ENCODE results near the gene CNTNAP1. TPM values are rescaled to one million over a fixed set of nuclear protein-coding genes. Genes with fewer than 3 reads are reported as not detected.

CNTNAP1 gene
- total and polyA plus RNA-seq, 10 of the 15 experiments (the other 5 are each of a cell fraction or from before 2014, with no cell fraction given): 0.95 to 29.9 (median 10.4) TPM

DNA sequence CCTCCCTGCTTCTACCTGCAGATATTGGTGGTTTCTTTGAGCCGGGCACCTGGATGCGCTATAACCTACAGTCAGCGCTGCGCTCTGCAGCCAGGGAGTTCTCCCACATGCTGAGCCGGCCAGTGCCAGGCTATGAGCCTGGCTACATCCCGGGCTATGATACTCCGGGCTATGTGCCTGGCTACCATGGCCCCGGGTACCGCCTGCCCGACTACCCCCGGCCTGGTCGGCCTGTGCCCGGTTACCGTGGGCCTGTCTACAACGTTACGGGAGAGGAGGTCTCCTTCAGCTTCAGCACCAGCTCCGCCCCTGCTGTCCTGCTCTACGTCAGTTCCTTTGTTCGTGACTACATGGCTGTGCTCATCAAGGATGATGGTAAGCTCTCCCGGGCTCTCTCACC is 13.2 kb downstream of the CNTNAP1 start:
- no peaks in the 10 kb centered on the region for H3K79me2 ChIP-seq (ENCODE audit: control insufficient read depth, insufficient read depth, low read length)
- intact Hi-C loops (cut with micrococcal nuclease; ENCODE audit: unreplicated experiment) (no loop called here), in situ Hi-C loops (cut with MboI) (no loop called here)
- H3K27ac ChIP-seq (ENCODE audit: control insufficient read depth, insufficient read depth): no peak overlapping the region
- DNase-seq (ENCODE audit: low read depth, low spot score) (no peak), FAIRE-seq (no peak), ATAC-seq (no peak)
- H3K27me3 ChIP-seq (replicated peaks in 1 of 2; ENCODE audit: control insufficient read depth in 2 of 2, insufficient read depth in 2 of 2, low read length in 1 of 2): no peaks in the 10 kb centered on the region
- no peak overlapping the region for H3K4me2 ChIP-seq (ENCODE audit: control insufficient read depth, insufficient read depth)
- WGBS (ENCODE audit: insufficient coverage, insufficient replicate concordance, low lambda C conversion rate, missing lambda C conversion rate): 98% methylated on average over 20 of the region's 20 CpGs
- ChIA-PET RAD21 (ENCODE audit: unreplicated experiment) (interaction anchor here (0.6 kb wide), 1 partner anchor 987 kb away, joined by 3 read pairs; no protein-coding TSS in a partner anchor), SMC1A (ENCODE audit: uncharacterized antibody, unreplicated experiment) (no interaction called here), POLR2A (interaction anchor here (0.6 to 1.1 kb wide), 3 partner anchors 29 to 108 kb away, joined by 3 read pairs; no protein-coding TSS in a partner anchor), CTCF (no interaction called here)
- no peak overlapping the region for H3K4me3 ChIP-seq
- no peaks in the 10 kb centered on the region for H4K20me1 ChIP-seq (ENCODE audit: control insufficient read depth, insufficient read depth)
- no peak overlapping the region for H3K9ac ChIP-seq (ENCODE audit: control insufficient read depth, insufficient read depth, low read length)
- H3K9me3 ChIP-seq (replicated peaks; ENCODE audit: control insufficient read depth, insufficient read depth, low read length): no peaks in the 10 kb centered on the region
- peaks cover 20 to 34% of the 10 kb centered on the region in 2 experiments for H3K36me3 ChIP-seq (ENCODE audit: control insufficient read depth in 2 of 2, insufficient read depth in 2 of 2, low read length in 1 of 2)
- no peak overlapping the region for H2AFZ ChIP-seq (ENCODE audit: control insufficient read depth, low read depth, low read length)
- no peaks in the 10 kb centered on the region for H3K4me1 ChIP-seq (ENCODE audit: control insufficient read depth, insufficient read depth, low read length)
- no peak for TF ChIP-seq CHD2 (IDR thresholded peaks at IDR 0.05; ENCODE audit: borderline replicate concordance, low read depth, low read length)
- TF ChIP-seq BRCA1 (IDR thresholded peaks at IDR 0.05; ENCODE audit: low read depth, low read length): no peak
- no peak for TF ChIP-seq RBBP5 (conservative IDR thresholded peaks at IDR 0.05)
- no peak for TF ChIP-seq MYC (IDR thresholded peaks at IDR 0.05; ENCODE audit: insufficient read depth, insufficient read length, insufficient replicate concordance, low read length, severe bottlenecking)
- no peak for TF ChIP-seq SUPT20H (IDR thresholded peaks at IDR 0.05; ENCODE audit: borderline replicate concordance, control insufficient read depth, low read depth, low read length)
- no TSS peak for BruUV-seq (replicated peaks)

DNA sequence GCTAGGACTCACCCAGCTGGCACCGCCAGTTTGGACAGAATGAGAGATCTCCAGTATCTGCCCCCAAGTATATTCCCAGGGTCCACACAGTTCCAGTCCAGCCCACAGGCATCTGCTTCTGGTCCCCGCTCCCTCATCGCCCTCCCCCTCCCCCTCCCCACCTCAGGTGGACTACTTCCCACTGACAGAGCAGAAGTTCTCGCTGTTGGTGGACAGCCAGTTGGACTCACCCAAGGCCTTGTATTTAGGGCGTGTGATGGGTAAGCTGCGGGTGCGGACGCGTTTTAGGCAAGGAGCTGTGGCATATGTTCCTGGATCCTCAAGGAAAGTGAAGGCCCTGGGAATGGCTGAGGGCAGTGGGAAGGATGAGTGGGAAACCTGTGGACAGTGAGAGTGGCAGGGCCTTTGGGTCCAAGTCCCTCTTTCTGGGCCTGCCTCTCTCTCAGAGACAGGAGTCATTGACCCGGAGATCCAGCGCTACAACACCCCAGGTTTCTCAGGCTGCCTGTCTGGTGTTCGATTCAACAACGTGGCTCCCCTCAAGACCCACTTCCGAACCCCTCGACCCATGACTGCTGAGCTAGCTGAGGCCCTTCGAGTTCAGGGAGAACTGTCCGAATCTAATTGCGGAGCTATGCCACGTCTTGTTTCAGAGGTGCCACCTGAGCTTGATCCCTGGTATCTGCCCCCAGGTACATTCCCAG is 14.9 kb downstream of the CNTNAP1 start:
- Histone ChIP-seq H3K9me3 (replicated peaks; ENCODE audit: control insufficient read depth, insufficient read depth, low read length) (no peaks in the 10 kb centered on the region), H3K36me3 (ENCODE audit: control insufficient read depth in 2 of 2, insufficient read depth in 2 of 2, low read length in 1 of 2) (peaks cover 16 to 39% of the 10 kb centered on the region in 2 experiments), H3K4me1 (ENCODE audit: control insufficient read depth, insufficient read depth, low read length) (peaks cover 5% of the 10 kb centered on the region), H3K4me3 (no peak overlapping the region), H3K4me2 (ENCODE audit: control insufficient read depth, insufficient read depth) (no peak overlapping the region), H4K20me1 (ENCODE audit: control insufficient read depth, insufficient read depth) (no peaks in the 10 kb centered on the region), H3K79me2 (ENCODE audit: control insufficient read depth, insufficient read depth, low read length) (no peaks in the 10 kb centered on the region), H3K27ac (ENCODE audit: control insufficient read depth, insufficient read depth) (no peak overlapping the region), H3K27me3 (replicated peaks in 1 of 2; ENCODE audit: control insufficient read depth in 2 of 2, insufficient read depth in 2 of 2, low read length in 1 of 2) (no peaks in the 10 kb centered on the region), H3K9ac (ENCODE audit: control insufficient read depth, insufficient read depth, low read length) (no peak overlapping the region), H2AFZ (ENCODE audit: control insufficient read depth, low read depth, low read length) (no peak overlapping the region)
- in situ Hi-C loops (cut with MboI): no loop called here
- SMC1A ChIA-PET (ENCODE audit: uncharacterized antibody, unreplicated experiment): no interaction called here
- no peak for ATAC-seq
- 93% methylated on average over 17 of the region's 19 CpGs for WGBS (ENCODE audit: insufficient coverage, insufficient replicate concordance, low lambda C conversion rate, missing lambda C conversion rate)
- RAD21 ChIA-PET (ENCODE audit: unreplicated experiment): no interaction called here
- BruUV-seq (replicated peaks): no TSS peak
- no peak for DNase-seq (ENCODE audit: low read depth, low spot score)
- CTCF ChIA-PET: interaction anchor here (1.5 kb wide), 1 partner anchor 17 kb away, joined by 3 read pairs; no protein-coding TSS in a partner anchor
- POLR2A ChIA-PET: interaction anchor here (0.8 to 2.4 kb wide), 2 partner anchors 14 to 88 kb away, joined by 3 to 7 read pairs; partner anchors contain the start of genes RETREG3 and TUBG1
- no peak for FAIRE-seq
- intact Hi-C loops (cut with micrococcal nuclease; ENCODE audit: unreplicated experiment): no loop called here
- TF ChIP-seq, protein P1, sequence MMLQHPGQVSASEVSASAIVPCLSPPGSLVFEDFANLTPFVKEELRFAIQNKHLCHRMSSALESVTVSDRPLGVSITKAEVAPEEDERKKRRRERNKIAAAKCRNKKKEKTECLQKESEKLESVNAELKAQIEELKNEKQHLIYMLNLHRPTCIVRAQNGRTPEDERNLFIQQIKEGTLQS (IDR thresholded peaks at IDR 0.05; ENCODE audit: borderline replicate concordance, extremely low read depth, low read depth, low read length): no peak
- TF ChIP-seq ZNF274 (IDR thresholded peaks at IDR 0.05; ENCODE audit: insufficient read depth, insufficient read length) (no peak), RCOR1 (conservative IDR thresholded peaks at IDR 0.05; ENCODE audit: low read depth, low read length) (no peak), TARDBP (IDR thresholded peaks at IDR 0.05; ENCODE audit: borderline replicate concordance) (no peak), RB1 (IDR thresholded peaks at IDR 0.05; ENCODE audit: borderline replicate concordance) (no peak), CEBPB (IDR thresholded peaks at IDR 0.05; ENCODE audit: borderline replicate concordance in 1 of 2, low read depth in 2 of 2, low read length in 2 of 2) (no peak), CEBPZ (IDR thresholded peaks at IDR 0.05; ENCODE audit: low read depth, low read length) (no peak), IKZF1 (conservative IDR thresholded peaks at IDR 0.05) (no peak), SREBF1 (IDR thresholded peaks at IDR 0.05; ENCODE audit: low read length) (no peak)

Measured in GM12878 (cell line).